Peyer's patch (tissue), 4 donors: ENCODE results near the gene SZRD1. TPM values are rescaled to one million over a fixed set of nuclear protein-coding genes. Genes with fewer than 3 reads are reported as not detected.

Experiments used
- DNase-seq, 3 donors: peaks; one replicate each; pipeline ENCODE4 v3.0.0-alpha.2; 2017 to 2019
- H3K27ac ChIP-seq, 4 donors: fragments of 200-600 bp; sonication (generic); one replicate each; pipeline ENCODE4 v1.5.1; 2016 to 2019
- H3K27me3 ChIP-seq, 2 donors: fragments of 200-600 bp; sonication (generic); one replicate each; pipeline ENCODE4 v1.5.1; 2019
- H3K36me3 ChIP-seq, 3 donors: fragments of 200-600 bp; sonication (generic); one replicate each; pipeline ENCODE4 v1.5.1; 2016 to 2019
- H3K4me1 ChIP-seq, 4 donors: fragments of 200-600 bp; sonication (generic); one replicate each; pipeline ENCODE4 v1.5.1; 2016 to 2019
- H3K4me3 ChIP-seq, 4 donors: fragments of 200-600 bp; sonication (generic); 1 replicate in 3 of 4; 2 replicates in 1 of 4; pipeline ENCODE4 v1.5.1; 2016 to 2019; ENCODE audit warnings: mild to moderate bottlenecking in 1 of 4
- H3K9me3 ChIP-seq, 4 donors: fragments of 200-600 bp; sonication (generic); one replicate each; pipeline ENCODE4 v1.5.1; 2016 to 2019; ENCODE audit warnings: mild to moderate bottlenecking in 1 of 4
- POLR2A ChIP-seq, 2 donors: fragments of 450-650 bp; IDR thresholded peaks; one replicate each; pipeline ENCODE4 v1.5.1; 2017; ENCODE audit warnings: antibody characterized with exemption in 2 of 2, mild to moderate bottlenecking in 2 of 2, moderate library complexity in 2 of 2
- total RNA-seq, 4 donors: library from RNA; depleted of rRNA; stranded (reverse); fragments of >200 nt; gene quantifications; one replicate each; pipeline ENCODE4 v1.1.0, GENCODE V29; 2016
- TF ChIP-seq, protein P1 (sequence below), 6 experiments: fragments of 450-650 bp in 4 of 6; fragments of 200-600 bp in 2 of 6; sonication (generic) in 1 of 6; IDR thresholded peaks; one replicate each; pipeline ENCODE4 v1.5.1; 2017 to 2019; ENCODE audit warnings: antibody characterized with exemption in 6 of 6, mild to moderate bottlenecking in 3 of 6, moderate library complexity in 1 of 6

The SZRD1 gene
- total RNA-seq, 4 donors from 2014 or later, result 52.0 to 59.5 (median 57.4) TPM

- Histone ChIP-seq H3K27ac (peak overlapping the region; percentile 95 to 98 (median 97)), H3K4me3 (peak overlapping the region; percentile 73 to 96 (median 82)), H3K9me3 (no peaks in the 10 kb centered on the region), H3K4me1 (peaks cover 0 to 44% (median 10%) of the 10 kb centered on the region in 4 donors), H3K36me3 (no peaks in the 10 kb centered on the region), H3K27me3 (no peaks in the 10 kb centered on the region)
- peak in 1 of 3 donors; percentile 51 for DNase-seq
- no peak for TF ChIP-seq POLR2A (IDR thresholded peaks at IDR 0.05)
- TF ChIP-seq, protein P1, sequence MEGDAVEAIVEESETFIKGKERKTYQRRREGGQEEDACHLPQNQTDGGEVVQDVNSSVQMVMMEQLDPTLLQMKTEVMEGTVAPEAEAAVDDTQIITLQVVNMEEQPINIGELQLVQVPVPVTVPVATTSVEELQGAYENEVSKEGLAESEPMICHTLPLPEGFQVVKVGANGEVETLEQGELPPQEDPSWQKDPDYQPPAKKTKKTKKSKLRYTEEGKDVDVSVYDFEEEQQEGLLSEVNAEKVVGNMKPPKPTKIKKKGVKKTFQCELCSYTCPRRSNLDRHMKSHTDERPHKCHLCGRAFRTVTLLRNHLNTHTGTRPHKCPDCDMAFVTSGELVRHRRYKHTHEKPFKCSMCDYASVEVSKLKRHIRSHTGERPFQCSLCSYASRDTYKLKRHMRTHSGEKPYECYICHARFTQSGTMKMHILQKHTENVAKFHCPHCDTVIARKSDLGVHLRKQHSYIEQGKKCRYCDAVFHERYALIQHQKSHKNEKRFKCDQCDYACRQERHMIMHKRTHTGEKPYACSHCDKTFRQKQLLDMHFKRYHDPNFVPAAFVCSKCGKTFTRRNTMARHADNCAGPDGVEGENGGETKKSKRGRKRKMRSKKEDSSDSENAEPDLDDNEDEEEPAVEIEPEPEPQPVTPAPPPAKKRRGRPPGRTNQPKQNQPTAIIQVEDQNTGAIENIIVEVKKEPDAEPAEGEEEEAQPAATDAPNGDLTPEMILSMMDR (IDR thresholded peaks at IDR 0.05), result no peak
Measured at GRCh38 chr1:16367968-16368890, 1.2 kb downstream of the SZRD1 start.

- no peaks in the 10 kb centered on the region for H3K27me3 ChIP-seq
- no peak for DNase-seq
- TF ChIP-seq POLR2A (IDR thresholded peaks at IDR 0.05), result no peak
- TF ChIP-seq, protein P1 (IDR thresholded peaks at IDR 0.05), result no peak
- H3K9me3 ChIP-seq, result no peaks in the 10 kb centered on the region
- peaks cover 0 to 59% (median 10%) of the 10 kb centered on the region in 4 donors for H3K4me1 ChIP-seq
- no peak overlapping the region for H3K27ac ChIP-seq
- no peaks in the 10 kb centered on the region for H3K36me3 ChIP-seq
- no peak overlapping the region for H3K4me3 ChIP-seq
Measured at GRCh38 chr1:16369821-16370220, 2.8 kb downstream of the SZRD1 start.

DNA sequence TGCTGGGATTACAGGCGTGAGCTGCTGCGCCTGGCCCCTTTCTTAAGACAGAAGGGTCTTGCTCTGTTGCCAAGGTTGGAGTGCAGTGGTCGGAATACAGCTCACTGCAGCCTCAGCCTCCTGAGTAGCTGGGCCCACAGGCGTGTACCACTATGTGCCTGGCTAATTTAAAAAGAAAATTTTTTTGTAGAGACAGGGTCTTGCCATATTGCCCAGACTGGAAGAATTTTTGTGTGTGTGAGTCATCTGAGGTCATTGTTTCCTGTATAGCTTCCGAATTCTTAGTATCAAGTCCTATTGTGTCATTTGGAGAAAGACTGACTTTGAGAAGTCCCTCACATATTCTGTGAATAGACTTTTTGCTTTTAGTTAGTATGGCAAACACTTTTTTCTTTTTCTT, 4.7 kb downstream of the SZRD1 start:
- DNase-seq, result no peak
- TF ChIP-seq, protein P1 (IDR thresholded peaks at IDR 0.05), result no peak
- TF ChIP-seq POLR2A (IDR thresholded peaks at IDR 0.05), result no peak
- Histone ChIP-seq H3K36me3 (no peaks in the 10 kb centered on the region), H3K27me3 (no peaks in the 10 kb centered on the region), H3K9me3 (no peaks in the 10 kb centered on the region), H3K27ac (no peak overlapping the region), H3K4me3 (no peak overlapping the region), H3K4me1 (peaks cover 0 to 78% (median 15%) of the 10 kb centered on the region in 4 donors)

DNA sequence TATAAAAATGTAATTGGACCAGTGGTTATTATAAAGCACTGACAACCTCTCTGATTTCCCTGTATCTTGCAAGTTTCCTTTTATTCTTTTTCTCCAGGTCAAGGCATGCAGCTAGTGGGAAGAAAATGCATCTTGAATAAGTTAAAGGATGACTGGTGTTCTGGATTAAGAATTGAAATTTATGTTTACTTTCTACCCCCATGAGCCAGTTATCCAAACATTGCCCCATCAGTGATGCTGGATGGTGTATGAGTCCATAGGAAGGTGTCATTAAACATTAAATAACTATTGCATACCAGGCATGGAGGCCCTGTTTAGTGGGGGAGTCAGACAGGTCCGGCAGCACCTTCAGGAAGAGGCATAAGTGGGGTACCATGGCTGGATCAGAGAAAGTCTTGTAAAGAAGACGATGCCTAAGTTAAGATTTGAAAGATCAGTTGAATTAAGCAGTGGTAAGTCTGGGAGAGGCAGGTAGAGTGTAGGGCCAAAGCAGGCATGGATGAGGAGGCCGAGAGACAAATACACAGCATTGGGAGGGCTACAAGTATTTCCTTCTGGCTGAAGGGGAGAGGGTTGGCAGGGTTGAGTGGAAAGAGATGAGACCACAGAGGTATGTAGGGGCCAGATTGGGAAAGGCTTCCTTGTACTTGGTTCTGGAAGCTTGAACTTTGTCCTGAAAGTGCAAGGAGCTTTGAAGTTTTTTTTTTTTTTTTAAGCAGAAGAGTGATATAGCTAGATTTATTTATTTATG, 5.7 kb downstream of the SZRD1 start:
- no peak for DNase-seq
- H3K27ac ChIP-seq, result no peak overlapping the region
- no peaks in the 10 kb centered on the region for H3K27me3 ChIP-seq
- no peaks in the 10 kb centered on the region for H3K36me3 ChIP-seq
- TF ChIP-seq POLR2A (IDR thresholded peaks at IDR 0.05), result no peak
- TF ChIP-seq, protein P1 (IDR thresholded peaks at IDR 0.05), result no peak
- no peak overlapping the region for H3K4me3 ChIP-seq
- peaks cover 0 to 88% (median 15%) of the 10 kb centered on the region in 4 donors for H3K4me1 ChIP-seq
- H3K9me3 ChIP-seq, result no peaks in the 10 kb centered on the region

GRCh38 chr1:16374266-16374665, 7.2 kb downstream of the SZRD1 start:
- no peaks in the 10 kb centered on the region for H3K9me3 ChIP-seq
- no peak overlapping the region for H3K4me3 ChIP-seq
- peaks cover 0 to 4% (median 0%) of the 10 kb centered on the region in 3 donors for H3K36me3 ChIP-seq
- TF ChIP-seq POLR2A (IDR thresholded peaks at IDR 0.05), result no peak
- TF ChIP-seq, protein P1 (IDR thresholded peaks at IDR 0.05), result no peak
- no peak for DNase-seq
- no peak overlapping the region for H3K27ac ChIP-seq
- peaks cover 0 to 77% (median 8%) of the 10 kb centered on the region in 4 donors for H3K4me1 ChIP-seq
- H3K27me3 ChIP-seq, result no peaks in the 10 kb centered on the region
